GM10266 (cell line): Measurements from ENCODE around the gene DSCAML1.

Source experiments
- DNase-seq: peaks from one replicate; pipeline ENCODE4 v3.0.0; 2012; ENCODE audit errors: extremely low spot score
- TF ChIP-seq, protein P1 (sequence below): IDR thresholded peaks from 2 replicates; pipeline ENCODE4 v1.5.1; 2012; ENCODE audit warnings: mild to moderate bottlenecking, low read depth; ENCODE audit not compliant: control insufficient read depth, insufficient read depth; ENCODE audit errors: missing control alignments

The DSCAML1 gene

DNA sequence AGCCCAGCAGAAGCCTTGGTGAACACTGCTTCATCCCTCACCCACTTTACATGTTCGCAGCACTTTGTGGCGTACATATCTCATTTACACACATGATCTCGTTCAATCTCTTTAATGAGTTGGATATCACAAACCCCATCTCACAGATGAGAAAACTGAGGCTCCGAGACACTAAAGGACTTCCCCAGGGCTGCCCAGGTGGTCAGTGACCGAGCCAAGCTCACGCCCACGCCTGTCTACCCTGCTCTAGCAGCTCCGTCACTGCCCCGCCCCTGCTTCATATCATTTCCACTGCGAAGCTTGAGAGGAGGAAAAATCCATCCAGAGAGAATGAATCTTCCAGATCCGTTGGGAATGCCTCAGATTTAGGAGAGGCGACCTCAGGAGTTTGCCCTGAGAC is 11.8 kb upstream of the DSCAML1 start:
- TF ChIP-seq, protein P1, sequence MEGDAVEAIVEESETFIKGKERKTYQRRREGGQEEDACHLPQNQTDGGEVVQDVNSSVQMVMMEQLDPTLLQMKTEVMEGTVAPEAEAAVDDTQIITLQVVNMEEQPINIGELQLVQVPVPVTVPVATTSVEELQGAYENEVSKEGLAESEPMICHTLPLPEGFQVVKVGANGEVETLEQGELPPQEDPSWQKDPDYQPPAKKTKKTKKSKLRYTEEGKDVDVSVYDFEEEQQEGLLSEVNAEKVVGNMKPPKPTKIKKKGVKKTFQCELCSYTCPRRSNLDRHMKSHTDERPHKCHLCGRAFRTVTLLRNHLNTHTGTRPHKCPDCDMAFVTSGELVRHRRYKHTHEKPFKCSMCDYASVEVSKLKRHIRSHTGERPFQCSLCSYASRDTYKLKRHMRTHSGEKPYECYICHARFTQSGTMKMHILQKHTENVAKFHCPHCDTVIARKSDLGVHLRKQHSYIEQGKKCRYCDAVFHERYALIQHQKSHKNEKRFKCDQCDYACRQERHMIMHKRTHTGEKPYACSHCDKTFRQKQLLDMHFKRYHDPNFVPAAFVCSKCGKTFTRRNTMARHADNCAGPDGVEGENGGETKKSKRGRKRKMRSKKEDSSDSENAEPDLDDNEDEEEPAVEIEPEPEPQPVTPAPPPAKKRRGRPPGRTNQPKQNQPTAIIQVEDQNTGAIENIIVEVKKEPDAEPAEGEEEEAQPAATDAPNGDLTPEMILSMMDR = no peak
- no peak for DNase-seq

DNA sequence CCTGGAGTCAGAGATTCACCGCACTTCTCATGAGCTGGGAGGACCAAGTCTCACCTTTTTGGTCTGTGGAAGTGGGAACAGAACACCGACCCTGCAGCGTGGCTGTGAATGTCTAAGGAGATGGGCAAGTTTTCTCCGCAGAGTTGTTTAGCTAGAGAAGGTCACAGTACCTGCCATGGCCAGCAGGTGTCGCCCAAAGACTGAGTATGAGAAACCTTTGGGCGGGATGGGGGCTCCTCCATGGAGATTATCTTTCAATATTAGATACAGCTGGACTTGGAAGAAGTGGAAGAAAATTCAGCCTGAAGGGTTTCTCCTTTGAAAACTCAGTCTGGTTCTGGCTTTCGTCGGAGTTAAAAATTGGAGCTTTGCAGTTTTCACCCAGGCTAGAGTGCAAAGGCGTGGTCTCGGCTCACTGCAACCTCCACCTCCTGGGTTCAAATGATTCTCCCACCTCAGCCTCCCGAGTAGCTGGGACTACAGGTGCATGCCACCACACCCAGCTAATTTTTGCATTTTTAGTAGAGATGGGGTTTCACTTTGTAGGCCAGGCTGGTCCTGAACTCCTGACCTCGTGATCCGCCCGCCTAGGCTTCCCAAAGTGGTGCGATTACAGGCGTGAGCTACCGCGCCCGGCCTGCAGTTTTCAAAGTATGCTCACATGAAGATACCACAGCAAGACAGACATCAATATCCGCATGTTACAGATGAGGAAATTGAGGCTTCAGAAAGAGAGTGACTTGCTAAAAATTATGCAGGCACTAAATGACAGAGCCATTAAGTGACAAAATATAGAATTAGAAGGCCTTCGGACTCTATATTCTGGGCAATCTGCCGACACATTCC is 10.7 kb upstream of the DSCAML1 start:
- peak; percentile 71 for DNase-seq
- TF ChIP-seq, protein P1 = peak; percentile 88

DNA sequence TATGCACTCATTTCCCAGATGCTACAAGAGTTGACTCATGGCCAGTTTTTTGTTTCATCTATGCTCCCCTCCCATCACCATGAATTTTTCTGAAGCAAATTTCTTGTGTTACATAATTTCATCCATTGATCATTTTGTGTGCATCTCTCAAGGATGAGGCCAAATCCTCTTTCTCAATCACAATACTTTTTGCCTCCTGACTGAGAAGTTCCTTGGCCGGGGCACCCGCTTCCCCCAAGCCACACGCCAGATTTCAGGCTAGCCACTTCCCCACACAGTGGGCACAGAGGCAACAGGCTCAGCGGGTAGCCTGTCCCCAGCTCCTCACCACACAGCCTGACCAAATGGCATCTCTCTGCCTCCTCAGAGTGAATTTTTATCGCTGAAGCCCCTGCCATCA is 9.8 kb upstream of the DSCAML1 start:
- no peak for DNase-seq
- TF ChIP-seq, protein P1 = no peak

DNA sequence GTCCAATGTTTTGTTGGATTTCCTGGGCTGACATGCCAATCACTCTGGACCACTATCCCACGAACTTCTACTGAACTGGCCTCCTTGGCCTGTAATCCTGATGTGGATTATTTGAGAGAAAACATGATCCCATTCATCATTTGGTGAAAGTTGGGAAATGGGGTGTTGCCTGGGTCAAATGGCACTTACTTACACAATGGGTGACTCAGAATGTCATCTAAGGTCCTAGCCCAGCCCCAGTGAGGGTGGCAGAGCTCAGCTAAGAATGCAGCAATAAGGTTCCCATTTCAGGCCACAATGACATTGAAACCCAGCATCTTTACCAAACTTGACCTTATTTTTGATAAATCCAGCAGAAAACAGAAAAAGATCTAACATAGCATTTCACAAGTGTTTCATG is 8.0 kb upstream of the DSCAML1 start:
- TF ChIP-seq, protein P1 = no peak

DNA sequence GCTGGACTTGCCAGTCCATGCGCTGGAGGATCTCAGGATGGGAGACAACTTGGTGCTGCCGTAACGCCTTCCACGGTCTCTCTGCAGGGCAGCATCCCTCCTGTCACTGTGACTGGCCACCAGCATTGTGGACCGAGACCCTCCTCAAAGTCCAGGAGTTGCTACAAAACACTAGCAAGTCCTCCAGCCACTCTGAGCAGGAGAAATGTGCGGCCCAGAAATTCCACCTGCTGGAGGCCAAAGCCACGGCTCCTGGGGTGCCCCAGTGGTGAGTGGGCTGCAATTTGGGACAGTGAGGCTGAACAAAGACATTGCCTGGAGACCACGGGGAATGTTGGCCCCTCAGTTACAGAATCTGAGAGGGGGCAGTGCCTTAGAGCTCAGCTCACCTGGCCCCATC is 6.9 kb upstream of the DSCAML1 start:
- DNase-seq = no peak
- TF ChIP-seq, protein P1 = no peak

More for the DNA sequence above, 8.0 kb upstream of the DSCAML1 start:
- no peak for DNase-seq

DNA sequence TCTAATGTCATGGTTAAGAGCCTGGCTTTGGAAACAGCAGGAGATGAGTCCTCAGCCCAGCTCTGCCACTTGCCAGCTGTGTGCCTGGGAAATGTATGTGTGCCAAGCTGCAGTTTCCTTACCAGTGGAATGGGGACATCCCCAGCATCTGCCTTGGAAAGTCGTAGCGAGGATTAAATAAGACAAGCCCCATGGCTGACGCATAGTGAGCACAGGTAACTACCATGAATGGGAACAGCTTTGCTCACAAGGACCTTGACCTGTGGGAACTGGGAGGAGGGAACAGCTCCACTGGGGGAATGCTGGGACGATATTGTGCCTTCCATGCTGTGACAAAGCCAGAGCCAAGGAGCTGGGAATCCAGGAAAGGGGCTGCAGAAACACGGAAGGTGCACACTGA is 2.6 kb upstream of the DSCAML1 start:
- TF ChIP-seq, protein P1 = no peak
- no peak for DNase-seq

DNA sequence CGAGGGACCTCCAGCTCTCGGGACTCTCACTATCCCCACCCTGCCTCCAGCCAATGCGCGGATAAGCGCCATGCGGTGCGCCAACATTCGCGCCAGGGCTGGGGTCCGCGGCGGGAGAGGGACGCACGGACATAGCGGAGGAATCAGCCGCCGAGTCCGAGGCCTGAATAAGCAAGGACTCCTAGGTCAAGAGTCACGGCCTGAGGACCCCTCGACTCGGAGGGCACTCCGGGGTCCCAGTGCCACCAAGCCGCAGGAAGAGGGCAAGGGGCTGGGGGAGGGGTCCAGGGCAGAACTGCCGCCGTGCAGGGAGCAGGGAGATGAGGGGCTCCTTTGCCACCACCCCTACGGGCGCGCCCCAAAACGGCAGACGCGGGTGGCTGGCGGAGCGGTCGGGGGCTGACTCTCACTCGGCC is 552 bp downstream of the DSCAML1 start:
- no peak for DNase-seq
- TF ChIP-seq, protein P1 = no peak
